Transverse colon (tissue), 4 donors: ENCODE measurements around the gene S1PR4. TPM values are rescaled to one million over a fixed set of nuclear protein-coding genes. Genes with fewer than 3 reads are reported as not detected.

ENCODE experiments used
- DNase-seq: peaks from one replicate; pipeline ENCODE4 v3.0.0-alpha.2; 2019
- H3K27ac ChIP-seq, 4 donors: fragments of 200-600 bp; sonication (generic); 2 replicates each; pipeline ENCODE4 v1.5.1; 2016 to 2018; ENCODE audit warnings: inconsistent platforms in 4 of 4
- H3K27me3 ChIP-seq: fragments of 200-600 bp; sonication (generic); 2 replicates; pipeline ENCODE4 v1.5.1; 2017; ENCODE audit warnings: inconsistent platforms
- H3K36me3 ChIP-seq, 4 donors: fragments of 200-600 bp; sonication (generic); 2 replicates each; pipeline ENCODE4 v1.5.1; 2017 to 2019; ENCODE audit warnings: inconsistent platforms in 4 of 4
- H3K4me1 ChIP-seq, 4 donors: fragments of 200-600 bp; sonication (generic); 2 replicates each; pipeline ENCODE4 v1.5.1; 2017 to 2020; ENCODE audit warnings: inconsistent platforms in 4 of 4
- H3K4me3 ChIP-seq, 4 donors: fragments of 200-600 bp; sonication (generic); 1 replicate in 1 of 4; 2 replicates in 3 of 4; pipeline versions ENCODE4 v1.5.1 to v1.6.1; 2017 to 2019; ENCODE audit warnings: inconsistent platforms in 4 of 4
- H3K9me3 ChIP-seq, 2 donors: fragments of 200-600 bp; sonication (generic); 2 replicates each; pipeline ENCODE4 v1.5.1; 2017 to 2019; ENCODE audit warnings: inconsistent platforms in 2 of 2
- CTCF ChIP-seq, 5 experiments: fragments of 200-600 bp in 3 of 5; fragments of 450-650 bp in 2 of 5; sonication (generic) in 3 of 5; IDR thresholded peaks; 1 replicate in 2 of 5; 2 replicates in 3 of 5; pipeline ENCODE4 v1.5.1; 2016 to 2017; ENCODE audit warnings: antibody characterized with exemption in 5 of 5, inconsistent platforms in 3 of 5, mild to moderate bottlenecking in 2 of 5, moderate library complexity in 1 of 5
- EP300 ChIP-seq: sonication (generic); formaldehyde crosslinking; IDR thresholded peaks from one replicate; pipeline ENCODE4 v1.6.1; 2017; ENCODE audit warnings: antibody characterized with exemption, low read depth
- POLR2A ChIP-seq: fragments of 450-650 bp; IDR thresholded peaks from one replicate; pipeline ENCODE4 v1.6.1; 2016; ENCODE audit warnings: antibody characterized with exemption, mild to moderate bottlenecking, moderate library complexity
- POLR2AphosphoS5 ChIP-seq, 3 donors: sonication (generic); formaldehyde crosslinking; IDR thresholded peaks; one replicate each; pipeline ENCODE4 v1.6.1; 2016; ENCODE audit warnings: antibody characterized with exemption in 3 of 3
- WGBS, 2 donors: methylation state at CpG; one replicate each; pipeline ENCODE4 v1.1.5; 2018; ENCODE audit warnings: low coverage in 1 of 2; 5-methylcytosine and 5-hydroxymethylcytosine counted together
- in situ Hi-C, 4 donors: fragments of 200-750 bp; cut with MboI; loops; one replicate each; pipeline versions ENCODE4 v1.15.0 to v1.15.1; 2017; ENCODE audit warnings: low sequenced_read_pairs in 3 of 4, low pct_ligation_motif_present in 1 of 4, low pct_unique_long_range_greater_than_20kb in 1 of 4
- intact Hi-C: fragments of 100-400 bp; cut with DNase I; formaldehyde crosslinking; loops from one replicate; pipeline ENCODE4 v1.15.1; 2023; ENCODE audit warnings: low total_unique reads
- total RNA-seq, 4 donors: library from RNA; depleted of rRNA; stranded (reverse); fragments of >200 nt; gene quantifications; one replicate each; pipeline ENCODE4 v1.1.0, GENCODE V29; 2016

S1PR4 gene
- total RNA-seq, 4 donors from 2014 or later = 0.68 to 14.6 (median 6.0) TPM; not detected in 1

GRCh38 chr19:3184847-3185460, 6.4 kb downstream of the S1PR4 start:
- Histone ChIP-seq H3K27ac (peak overlapping the region; percentile 81 to 86 (median 83)), H3K9me3 (no peaks in the 10 kb centered on the region), H3K4me1 (peaks cover 24 to 43% (median 40%) of the 10 kb centered on the region in 4 donors), H3K27me3 (no peaks in the 10 kb centered on the region), H3K4me3 (peak overlapping the region in 3 of 4 donors; percentile 77 to 97 (median 96)), H3K36me3 (no peaks in the 10 kb centered on the region)
- intact Hi-C loops = no loop called here
- DNase-seq = peak; percentile 73
- TF ChIP-seq POLR2AphosphoS5 (IDR thresholded peaks at IDR 0.05) (no peak), EP300 (no peak), CTCF (IDR thresholded peaks at IDR 0.05) (no peak), POLR2A (no peak)
- 0 to 17% methylated on average over 9 to 14 of the region's 14 CpGs for WGBS, 2 donors
- in situ Hi-C loops = no loop called here

GRCh38 chr19:3185461-3186159, 7.0 kb downstream of the S1PR4 start, which contains the start of gene NCLN:
Gene NCLN, plus strand, starts transcription at chr19:3185930. Its CDS starts 101 bp downstream, at chr19:3186031.
- Histone ChIP-seq H3K4me1 (peaks cover 24 to 45% (median 43%) of the 10 kb centered on the region in 4 donors), H3K36me3 (no peaks in the 10 kb centered on the region), H3K27ac (peak within 1 kb of the TSS; percentile 81 to 86 (median 83)), H3K4me3 (peak within 1 kb of the TSS; percentile 77 to 98 (median 96)), H3K9me3 (no peaks in the 10 kb centered on the region), H3K27me3 (no peaks in the 10 kb centered on the region)
- in situ Hi-C loops (no loop called here), intact Hi-C loops (no loop called here)
- peak; percentile 96 for DNase-seq
- TF ChIP-seq CTCF (IDR thresholded peaks at IDR 0.05) (no peak), POLR2AphosphoS5 (IDR thresholded peaks at IDR 0.05) (peak in 2 of 3 donors; percentile 30 to 46)
- 0% methylated on average over 11 to 68 of the region's 69 CpGs for WGBS, 2 donors

GRCh38 chr19:3186160-3186688, 7.7 kb downstream of the S1PR4 start:
- no peaks in the 10 kb centered on the region for H3K36me3 ChIP-seq
- H3K4me3 ChIP-seq = peak overlapping the region; percentile 77 to 98 (median 96)
- no peaks in the 10 kb centered on the region for H3K27me3 ChIP-seq
- TF ChIP-seq POLR2AphosphoS5 (IDR thresholded peaks at IDR 0.05) (no peak), CTCF (IDR thresholded peaks at IDR 0.05) (no peak), EP300 (no peak), POLR2A (no peak)
- intact Hi-C loops (no loop called here), in situ Hi-C loops (no loop called here)
- H3K4me1 ChIP-seq = peaks cover 24 to 45% (median 43%) of the 10 kb centered on the region in 4 donors
- H3K27ac ChIP-seq = peak overlapping the region; percentile 81 to 86 (median 83)
- H3K9me3 ChIP-seq = no peaks in the 10 kb centered on the region
- DNase-seq = no peak
- 1% methylated on average over 28 of the region's 38 CpGs; no CpG with 5 or more reads in 1 of the 2 donors for WGBS, 2 donors

- H3K36me3 ChIP-seq = no peaks in the 10 kb centered on the region
- peak; percentile 27 for DNase-seq
- intact Hi-C loops = no loop called here
- in situ Hi-C loops = no loop called here
- no peaks in the 10 kb centered on the region for H3K27me3 ChIP-seq
- peaks cover 24 to 45% (median 43%) of the 10 kb centered on the region in 4 donors for H3K4me1 ChIP-seq
- peak overlapping the region; percentile 77 to 98 (median 96) for H3K4me3 ChIP-seq
- H3K9me3 ChIP-seq = no peaks in the 10 kb centered on the region
- WGBS, 2 donors = 49 to 57% methylated on average over 12 to 23 of the region's 23 CpGs
- peak overlapping the region; percentile 81 to 86 (median 83) for H3K27ac ChIP-seq
- TF ChIP-seq POLR2AphosphoS5 (IDR thresholded peaks at IDR 0.05) (no peak), POLR2A (no peak), CTCF (IDR thresholded peaks at IDR 0.05) (no peak), EP300 (no peak)
These were observed 8.5 kb downstream of the S1PR4 start for GRCh38 chr19:3186891-3187661.
